HepG2 (cell line): Measurements from ENCODE around the gene MAN1B1. TPM values are rescaled to one million over a fixed set of nuclear protein-coding genes. Genes with fewer than 3 reads are reported as not detected.

ENCODE experiments used
- ARID4A ChIP-seq: sonication (generic); formaldehyde crosslinking; IDR thresholded peaks from 2 replicates; pipeline ENCODE4 v1.5.0; 2020; ENCODE audit warnings: mild to moderate bottlenecking, missing genetic modification reagents, borderline replicate concordance
- ARNT2 ChIP-seq: sonication (generic); formaldehyde crosslinking; IDR thresholded peaks from 2 replicates; pipeline ENCODE4 v1.8.0; 2022; ENCODE audit warnings: mild to moderate bottlenecking, low read depth, missing genetic modification reagents, moderate library complexity
- DNMT3B ChIP-seq: conservative IDR thresholded peaks from 2 replicates; pipeline ENCODE4 v1.6.1; 2016; ENCODE audit warnings: missing biosample characterization, control low read depth
- ELK4 ChIP-seq: sonication (generic); formaldehyde crosslinking; IDR thresholded peaks from 2 replicates; pipeline ENCODE4 v1.9.0; 2021; ENCODE audit warnings: missing genetic modification reagents, borderline replicate concordance
- MEF2D ChIP-seq: sonication (generic); formaldehyde crosslinking; IDR thresholded peaks from 2 replicates; pipeline ENCODE4 v1.5.1; 2020; ENCODE audit warnings: mild to moderate bottlenecking, missing genetic modification reagents
- NR2F6 ChIP-seq, 2 experiments: IDR thresholded peaks; 2 replicates each; pipeline ENCODE4 v1.6.1; 2016; ENCODE audit warnings: antibody characterized with exemption in 1 of 2, mild to moderate bottlenecking in 1 of 2
- REPIN1 ChIP-seq: sonication (generic); formaldehyde crosslinking; IDR thresholded peaks from 2 replicates; pipeline ENCODE4 v1.8.0; 2022; ENCODE audit warnings: missing genetic modification reagents, low read depth, mild to moderate bottlenecking, borderline replicate concordance
- REXO4 ChIP-seq: sonication (generic); formaldehyde crosslinking; IDR thresholded peaks from 2 replicates; pipeline ENCODE4 v1.8.0; 2022; ENCODE audit warnings: missing genetic modification reagents, mild to moderate bottlenecking, borderline replicate concordance
- ZBTB8A ChIP-seq: sonication (generic); formaldehyde crosslinking; IDR thresholded peaks from 2 replicates; pipeline ENCODE4 v1.4.0; 2020; ENCODE audit warnings: mild to moderate bottlenecking, low read depth, missing genetic modification reagents, borderline replicate concordance
- ZNF234 ChIP-seq: sonication (generic); formaldehyde crosslinking; conservative IDR thresholded peaks from 2 replicates; pipeline ENCODE4 v1.5.1; 2020; ENCODE audit warnings: mild to moderate bottlenecking, missing genetic modification reagents
- ZNF44 ChIP-seq: sonication (generic); formaldehyde crosslinking; IDR thresholded peaks from 2 replicates; pipeline ENCODE4 v1.5.1; 2020; ENCODE audit warnings: mild to moderate bottlenecking, missing genetic modification reagents
- ZNF674 ChIP-seq: sonication (generic); formaldehyde crosslinking; IDR thresholded peaks from 2 replicates; pipeline ENCODE4 v1.5.0; 2020; ENCODE audit warnings: low read depth, mild to moderate bottlenecking, missing genetic modification reagents
- polyA plus RNA-seq, 8 experiments: library from polyadenylated mRNA; depleted of rRNA in 3 of 8; stranded (reverse) in 7 of 8; unstranded in 1 of 8; fragments of >200 nt; fragmentation: Illumina TruSeq in 4 of 8; extraction: Trizol in 4 of 8; gene quantifications; 2 replicates each; pipeline versions ENCODE4 v1.2.1 to v1.2.3, GENCODE V29; 2011 to 2016; ENCODE audit warnings: low read depth in 4 of 8, missing spikeins in 1 of 8, mixed read lengths in 1 of 8; ENCODE audit not compliant: insufficient read depth in 1 of 8
- total RNA-seq, 5 experiments: library from RNA; depleted of rRNA; stranded (reverse); fragments of >200 nt; fragmentation: Illumina TruSeq; extraction: Trizol; gene quantifications; 2 replicates each; pipeline ENCODE4 v1.2.3, GENCODE V29; 2016; ENCODE audit warnings: low read depth in 1 of 5
- TF ChIP-seq, protein P1 (sequence below): sonication (generic); formaldehyde crosslinking; IDR thresholded peaks from 2 replicates; pipeline ENCODE4 v1.4.0; 2020; ENCODE audit warnings: missing genetic modification reagents

Gene MAN1B1
- total and polyA plus RNA-seq, 2 of the 13 experiments (the other 11 are each of a cell fraction or from before 2014, with no cell fraction given) = 48.9 to 59.5 TPM

- TF ChIP-seq, protein P1, sequence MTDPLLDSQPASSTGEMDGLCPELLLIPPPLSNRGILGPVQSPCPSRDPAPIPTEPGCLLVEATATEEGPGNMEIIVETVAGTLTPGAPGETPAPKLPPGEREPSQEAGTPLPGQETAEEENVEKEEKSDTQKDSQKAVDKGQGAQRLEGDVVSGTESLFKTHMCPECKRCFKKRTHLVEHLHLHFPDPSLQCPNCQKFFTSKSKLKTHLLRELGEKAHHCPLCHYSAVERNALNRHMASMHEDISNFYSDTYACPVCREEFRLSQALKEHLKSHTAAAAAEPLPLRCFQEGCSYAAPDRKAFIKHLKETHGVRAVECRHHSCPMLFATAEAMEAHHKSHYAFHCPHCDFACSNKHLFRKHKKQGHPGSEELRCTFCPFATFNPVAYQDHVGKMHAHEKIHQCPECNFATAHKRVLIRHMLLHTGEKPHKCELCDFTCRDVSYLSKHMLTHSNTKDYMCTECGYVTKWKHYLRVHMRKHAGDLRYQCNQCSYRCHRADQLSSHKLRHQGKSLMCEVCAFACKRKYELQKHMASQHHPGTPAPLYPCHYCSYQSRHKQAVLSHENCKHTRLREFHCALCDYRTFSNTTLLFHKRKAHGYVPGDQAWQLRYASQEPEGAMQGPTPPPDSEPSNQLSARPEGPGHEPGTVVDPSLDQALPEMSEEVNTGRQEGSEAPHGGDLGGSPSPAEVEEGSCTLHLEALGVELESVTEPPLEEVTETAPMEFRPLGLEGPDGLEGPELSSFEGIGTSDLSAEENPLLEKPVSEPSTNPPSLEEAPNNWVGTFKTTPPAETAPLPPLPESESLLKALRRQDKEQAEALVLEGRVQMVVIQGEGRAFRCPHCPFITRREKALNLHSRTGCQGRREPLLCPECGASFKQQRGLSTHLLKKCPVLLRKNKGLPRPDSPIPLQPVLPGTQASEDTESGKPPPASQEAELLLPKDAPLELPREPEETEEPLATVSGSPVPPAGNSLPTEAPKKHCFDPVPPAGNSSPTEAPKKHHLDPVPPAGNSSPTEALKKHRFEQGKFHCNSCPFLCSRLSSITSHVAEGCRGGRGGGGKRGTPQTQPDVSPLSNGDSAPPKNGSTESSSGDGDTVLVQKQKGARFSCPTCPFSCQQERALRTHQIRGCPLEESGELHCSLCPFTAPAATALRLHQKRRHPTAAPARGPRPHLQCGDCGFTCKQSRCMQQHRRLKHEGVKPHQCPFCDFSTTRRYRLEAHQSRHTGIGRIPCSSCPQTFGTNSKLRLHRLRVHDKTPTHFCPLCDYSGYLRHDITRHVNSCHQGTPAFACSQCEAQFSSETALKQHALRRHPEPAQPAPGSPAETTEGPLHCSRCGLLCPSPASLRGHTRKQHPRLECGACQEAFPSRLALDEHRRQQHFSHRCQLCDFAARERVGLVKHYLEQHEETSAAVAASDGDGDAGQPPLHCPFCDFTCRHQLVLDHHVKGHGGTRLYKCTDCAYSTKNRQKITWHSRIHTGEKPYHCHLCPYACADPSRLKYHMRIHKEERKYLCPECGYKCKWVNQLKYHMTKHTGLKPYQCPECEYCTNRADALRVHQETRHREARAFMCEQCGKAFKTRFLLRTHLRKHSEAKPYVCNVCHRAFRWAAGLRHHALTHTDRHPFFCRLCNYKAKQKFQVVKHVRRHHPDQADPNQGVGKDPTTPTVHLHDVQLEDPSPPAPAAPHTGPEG (CRISPR knock-in tag) = no peak
- peak; percentile 10; the same call in 1 of the 2 replicates for TF ChIP-seq NR2F6 (IDR thresholded peaks at IDR 0.05)
- TF ChIP-seq NR2F6 (CRISPR knock-in tag; IDR thresholded peaks at IDR 0.05) = no peak
- no peak for TF ChIP-seq ZNF44 (CRISPR knock-in tag)
- TF ChIP-seq ARID4A = peak; percentile 45; the same call in 1 of the 2 replicates
- TF ChIP-seq MEF2D = peak; percentile 32; the same call in 1 of the 2 replicates
- TF ChIP-seq ZNF674 = no peak
- TF ChIP-seq DNMT3B (CRISPR knock-in tag) = no peak
- no peak for TF ChIP-seq REPIN1 (CRISPR knock-in tag)
- TF ChIP-seq ARNT2 (CRISPR knock-in tag) = no peak
- no peak for TF ChIP-seq ZNF234 (CRISPR knock-in tag)
- no peak for TF ChIP-seq ELK4 (CRISPR knock-in tag)
- TF ChIP-seq ZBTB8A (CRISPR knock-in tag) = no peak
- TF ChIP-seq REXO4 = no peak
These were observed 25.2 kb downstream of the MAN1B1 start (continued) for GRCh38 chr9:137111788-137112563.
